K562 (cell line): ENCODE data around the gene HSPB2. TPM values are rescaled to one million over a fixed set of nuclear protein-coding genes. Genes with fewer than 3 reads are reported as not detected.
A peak's percentile ranks its signal among the peaks of the same experiment; 100 is the strongest.

Experiments used
- ARNT ChIP-seq, 2 experiments: fragments of 450-650 bp; IDR thresholded peaks; 2 replicates each; pipeline ENCODE4 v1.6.1; 2016; ENCODE audit warnings: mild to moderate bottlenecking in 1 of 2
- ATF4 ChIP-seq: fragments of 450-650 bp; formaldehyde crosslinking; IDR thresholded peaks from 2 replicates; pipeline ENCODE4 v1.4.0; 2022; ENCODE audit warnings: mild to moderate bottlenecking, moderate library complexity
- GABPB1 ChIP-seq: sonication (generic); formaldehyde crosslinking; IDR thresholded peaks from 2 replicates; pipeline ENCODE4 v1.8.0; 2022; ENCODE audit warnings: mild to moderate bottlenecking, missing genetic modification reagents
- HNRNPK ChIP-seq: fragments of 200-400 bp; formaldehyde crosslinking; IDR thresholded peaks from one replicate; pipeline ENCODE4 v1.6.1; 2018; ENCODE audit warnings: mild to moderate bottlenecking, low read depth, low read length; ENCODE audit not compliant: poor library complexity, severe bottlenecking
- MYC ChIP-seq, 2 experiments: fragments of 250-450 bp in 1 of 2; sonication (Bioruptor Pico) in 1 of 2; IDR thresholded peaks; 2 replicates each; pipeline versions ENCODE4 v1.5.1 to v1.6.1; 2012 to 2021; ENCODE audit warnings: low read depth in 2 of 2, borderline replicate concordance in 1 of 2, improper control_type of control experiment in 1 of 2, low read length in 1 of 2, mild to moderate bottlenecking in 1 of 2, moderate library complexity in 1 of 2
- PCBP1 ChIP-seq: fragments of 200-400 bp; formaldehyde crosslinking; IDR thresholded peaks from 2 replicates; pipeline ENCODE4 v1.6.1; 2018; ENCODE audit warnings: mild to moderate bottlenecking, low read depth, low read length; ENCODE audit not compliant: poor library complexity, severe bottlenecking
- UBTF ChIP-seq, 2 experiments: IDR thresholded peaks; 2 replicates each; pipeline ENCODE4 v1.6.1; 2012; ENCODE audit warnings: improper control_type of control experiment in 2 of 2, low read depth in 2 of 2, low read length in 2 of 2, borderline replicate concordance in 1 of 2
- ZBTB2 ChIP-seq: fragments of 450-650 bp; IDR thresholded peaks from 2 replicates; pipeline ENCODE4 v1.6.1; 2016; ENCODE audit warnings: antibody characterized with exemption
- ZFP36 ChIP-seq: fragments of 150-350 bp; IDR thresholded peaks from 2 replicates; pipeline ENCODE4 v1.6.1; 2018; ENCODE audit warnings: low read length, low read depth; ENCODE audit not compliant: partially characterized antibody
- ZMIZ1 ChIP-seq, 2 experiments: fragments of 150-350 bp in 1 of 2; IDR thresholded peaks; 2 replicates each; pipeline ENCODE4 v1.6.1; 2012 to 2016; ENCODE audit warnings: low read depth in 2 of 2, low read length in 2 of 2, mild to moderate bottlenecking in 1 of 2, moderate library complexity in 1 of 2
- ZNF780A ChIP-seq: fragments of 250-450 bp; sonication (Bioruptor Pico); IDR thresholded peaks from 2 replicates; pipeline ENCODE4 v1.5.0; 2021; ENCODE audit warnings: mild to moderate bottlenecking
- polyA plus RNA-seq, 8 experiments: library from polyadenylated mRNA; depleted of rRNA in 4 of 8; stranded (reverse) in 5 of 8; unstranded in 3 of 8; fragments of >200 nt; fragmentation: Nextera tagmentation in 2 of 8; fragmentation: Illumina TruSeq in 1 of 8; extraction: Ambion mirVana in 2 of 8; extraction: Trizol in 1 of 8; gene quantifications; 2 replicates each; pipeline versions ENCODE4 v1.2.1 to v1.2.3, GENCODE V29; 2011 to 2014; ENCODE audit warnings: inconsistent platforms in 1 of 8, missing spikeins in 1 of 8
- total RNA-seq, 7 experiments: library from RNA; depleted of rRNA in 6 of 7; stranded (reverse); fragments of >200 nt in 6 of 7; fragmentation: Illumina TruSeq in 2 of 7; extraction: Trizol in 2 of 7; gene quantifications; 2 replicates each; pipeline versions ENCODE4 v1.2.1 to v1.2.3, GENCODE V29; 2011 to 2021; ENCODE audit warnings: low replicate concordance in 1 of 7

HSPB2 gene
- total and polyA plus RNA-seq, 9 of the 15 experiments (the other 6 are each of a cell fraction or from before 2014, with no cell fraction given): 0.06 to 0.35 (median 0.11) TPM; not detected in 5

GRCh38 chr11:111910676-111911562 lies 1.6 kb upstream of the HSPB2 start (continued):
- TF ChIP-seq HNRNPK (no peak), GABPB1 (CRISPR knock-in tag) (peak; percentile 45; the same call in 1 of the 2 replicates), ZBTB2 (0 out of 2 replicates have a peak, but pooled peaks have one; percentile 43), MYC (IDR thresholded peaks at IDR 0.05; ENCODE audit: low read depth, low read length) (no peak), MYC (CRISPR knock-in tag; IDR thresholded peaks at IDR 0.05; ENCODE audit: borderline replicate concordance, low read depth) (no peak), ARNT (IDR thresholded peaks at IDR 0.05) (peak in 1 of 2 experiments; percentile 41; a peak in 1 of 4 replicates), PCBP1 (no peak), ATF4 (CRISPR knock-in tag) (no peak), ZFP36 (no peak), ZMIZ1 (IDR thresholded peaks at IDR 0.05; ENCODE audit: low read depth in 2 of 2, low read length in 2 of 2) (peak in 1 of 2 experiments; percentile 56; a peak in 1 of 4 replicates), UBTF (IDR thresholded peaks at IDR 0.05; ENCODE audit: borderline replicate concordance in 1 of 2, low read depth in 2 of 2, low read length in 2 of 2) (0 out of 4 replicates have a peak, but pooled peaks of 1 of the 2 experiments have one; percentile 57), ZNF780A (no peak)
